H9 (cell line): ENCODE results near the gene TLN1. TPM values are rescaled to one million over a fixed set of nuclear protein-coding genes. Genes with fewer than 3 reads are reported as not detected.

Source experiments
- DNase-seq: peaks from one replicate; pipeline ENCODE4 v3.0.0-alpha.2; 2017
- H2AFZ ChIP-seq: one replicate; pipeline ENCODE4 v1.6.1; 2013; ENCODE audit warnings: mild to moderate bottlenecking, low read length, control low read depth, moderate library complexity
- H2AK5ac ChIP-seq: 2 replicates; pipeline ENCODE4 v1.6.1; 2013; ENCODE audit warnings: low read length, control low read depth, mixed read lengths; ENCODE audit not compliant: insufficient read length
- H2BK120ac ChIP-seq: one replicate; pipeline ENCODE4 v1.6.1; 2013; ENCODE audit warnings: low read depth, mild to moderate bottlenecking, low read length, control low read depth, inconsistent platforms; ENCODE audit not compliant: poor library complexity, severe bottlenecking
- H2BK12ac ChIP-seq: 2 replicates; pipeline ENCODE4 v1.6.1; 2013; ENCODE audit warnings: low read length, control low read depth, mixed read lengths, low read depth; ENCODE audit not compliant: insufficient read length
- H2BK15ac ChIP-seq: 2 replicates; pipeline ENCODE4 v1.6.1; 2013; ENCODE audit warnings: low read depth, low read length, control low read depth
- H2BK20ac ChIP-seq: one replicate; pipeline ENCODE4 v1.6.1; 2013; ENCODE audit warnings: low read depth, mild to moderate bottlenecking, low read length, control low read depth, inconsistent platforms; ENCODE audit not compliant: poor library complexity, severe bottlenecking
- H2BK5ac ChIP-seq: 2 replicates; pipeline ENCODE4 v1.6.1; 2013; ENCODE audit warnings: low read length, control low read depth, mixed read lengths; ENCODE audit not compliant: insufficient read length
- H3K14ac ChIP-seq: 2 replicates; pipeline ENCODE4 v1.6.1; 2013; ENCODE audit warnings: low read length, control low read depth; ENCODE audit not compliant: insufficient read depth
- H3K18ac ChIP-seq: 2 replicates; pipeline ENCODE4 v1.6.1; 2013; ENCODE audit warnings: low read depth, mild to moderate bottlenecking, mixed read lengths, low read length, control low read depth; ENCODE audit not compliant: insufficient read length
- H3K23ac ChIP-seq: 2 replicates; pipeline ENCODE4 v1.6.1; 2013; ENCODE audit warnings: low read length, control low read depth, mixed read lengths, low read depth; ENCODE audit not compliant: insufficient read length
- H3K23me2 ChIP-seq: 2 replicates; pipeline ENCODE4 v1.6.1; 2013; ENCODE audit warnings: low read depth, mild to moderate bottlenecking, mixed read lengths, low read length, control low read depth; ENCODE audit not compliant: insufficient read length, poor library complexity, severe bottlenecking
- H3K27ac ChIP-seq: 2 replicates; pipeline ENCODE4 v1.5.1; 2013; ENCODE audit warnings: low read length, control low read depth, mixed read lengths, low read depth; ENCODE audit not compliant: insufficient read length
- H3K27me3 ChIP-seq: 2 replicates; pipeline ENCODE4 v1.6.1; 2013; ENCODE audit warnings: low read length, control low read depth, inconsistent platforms; ENCODE audit not compliant: insufficient read depth
- H3K4ac ChIP-seq: 2 replicates; pipeline ENCODE4 v1.6.1; 2013; ENCODE audit warnings: low read depth, mild to moderate bottlenecking, control low read depth, inconsistent platforms, low read length, moderate library complexity
- H3K4me1 ChIP-seq: 2 replicates; pipeline ENCODE4 v1.6.1; 2013; ENCODE audit warnings: low read length, control low read depth, inconsistent platforms; ENCODE audit not compliant: insufficient read depth
- H3K4me2 ChIP-seq: 2 replicates; pipeline ENCODE4 v1.6.1; 2013; ENCODE audit warnings: low read length, control low read depth, mixed read lengths; ENCODE audit not compliant: insufficient read length, insufficient read depth
- H3K56ac ChIP-seq: 2 replicates; pipeline ENCODE4 v1.6.1; 2013; ENCODE audit warnings: low read depth, mild to moderate bottlenecking, mixed read lengths, low read length, control low read depth; ENCODE audit not compliant: insufficient read length
- H3K79me1 ChIP-seq: 2 replicates; pipeline ENCODE4 v1.6.1; 2013; ENCODE audit warnings: low read depth, mild to moderate bottlenecking, moderate library complexity, low read length, control low read depth, inconsistent platforms; ENCODE audit not compliant: insufficient read depth, poor library complexity, severe bottlenecking
- H3K79me2 ChIP-seq: 2 replicates; pipeline ENCODE4 v1.6.1; 2013; ENCODE audit warnings: low read length, control low read depth, inconsistent platforms; ENCODE audit not compliant: insufficient read depth
- H3K9ac ChIP-seq: 2 replicates; pipeline ENCODE4 v1.6.1; 2013; ENCODE audit warnings: low read length, control low read depth, mixed read lengths; ENCODE audit not compliant: insufficient read length; ENCODE audit errors: extremely low read depth
- H3K9me3 ChIP-seq: one replicate; pipeline ENCODE4 v1.6.1; 2013; ENCODE audit warnings: low read depth, low read length, inconsistent platforms; ENCODE audit not compliant: control insufficient read depth
- H3T11ph ChIP-seq: one replicate; pipeline ENCODE4 v1.6.1; 2013; ENCODE audit warnings: mild to moderate bottlenecking, low read length, control low read depth, inconsistent platforms
- H4K20me1 ChIP-seq: one replicate; pipeline ENCODE4 v1.6.1; 2013; ENCODE audit not compliant: control insufficient read depth, insufficient read length, insufficient read depth
- H4K5ac ChIP-seq: 2 replicates; pipeline ENCODE4 v1.6.1; 2013; ENCODE audit warnings: low read depth, mild to moderate bottlenecking, mixed read lengths, low read length, control low read depth; ENCODE audit not compliant: insufficient read length
- H4K8ac ChIP-seq: replicated peaks from 2 replicates; pipeline ENCODE4 v1.6.1; 2013; ENCODE audit warnings: low read length, control low read depth, mixed read lengths, low read depth; ENCODE audit not compliant: insufficient read length
- H4K91ac ChIP-seq: 2 replicates; pipeline ENCODE4 v1.6.1; 2013; ENCODE audit warnings: low read depth, mild to moderate bottlenecking, moderate library complexity, mixed read lengths, low read length, control low read depth; ENCODE audit not compliant: insufficient read length
- H3K27ac Mint-ChIP-seq, 3 experiments: 2 replicates in 2 of 3; 3 replicates in 1 of 3; pipeline ENCODE4 v1.8.0; 2020 to 2021; ENCODE audit warnings: mixed read lengths in 3 of 3, mild to moderate bottlenecking in 1 of 3, moderate library complexity in 1 of 3
- H3K27me3 Mint-ChIP-seq: 2 replicates; pipeline ENCODE4 v1.8.0; 2021; ENCODE audit warnings: low read depth, mild to moderate bottlenecking, moderate library complexity, mixed read lengths
- H3K36me3 Mint-ChIP-seq, 3 experiments: 2 replicates in 2 of 3; 3 replicates in 1 of 3; pipeline ENCODE4 v1.8.0; 2020 to 2021; ENCODE audit warnings: low read depth in 3 of 3, mixed read lengths in 3 of 3; ENCODE audit not compliant: insufficient read depth in 1 of 3
- H3K4me1 Mint-ChIP-seq, 2 experiments: 2 replicates each; pipeline ENCODE4 v1.8.0; 2020; ENCODE audit warnings: mixed read lengths in 2 of 2
- H3K4me3 Mint-ChIP-seq, 2 experiments: 2 replicates in 1 of 2; 3 replicates in 1 of 2; pipeline ENCODE4 v1.8.0; 2020 to 2021; ENCODE audit warnings: mild to moderate bottlenecking in 2 of 2, mixed read lengths in 2 of 2, moderate library complexity in 1 of 2
- H3K9me3 Mint-ChIP-seq, 2 experiments: 2 replicates in 1 of 2; 3 replicates in 1 of 2; pipeline ENCODE4 v1.8.0; 2020; ENCODE audit warnings: mild to moderate bottlenecking in 2 of 2, mixed read lengths in 2 of 2, moderate library complexity in 1 of 2
- CTCF ChIP-seq: fragments of 200-600 bp; sonication (generic); conservative IDR thresholded peaks from 3 replicates; pipeline ENCODE4 v1.8.0; 2021; ENCODE audit warnings: antibody characterized with exemption, mild to moderate bottlenecking
- WGBS: extraction: QIAGEN DNeasy Blood & Tissue Kit; methylation state at CpG from one replicate; pipeline ENCODE4 v1.1.7; 2013; ENCODE audit warnings: missing lambda C conversion rate, low lambda C conversion rate, mixed read lengths; ENCODE audit not compliant: insufficient read length; ENCODE audit errors: extremely low coverage; 5-methylcytosine and 5-hydroxymethylcytosine counted together
- total RNA-seq: library from RNA; stranded (reverse); gene quantifications from 2 replicates; pipeline ENCODE4 v1.2.1, GENCODE V29; 2021

Gene TLN1
- total RNA-seq, 1 experiment from 2014 or later: 102 TPM

GRCh38 chr9:35741740-35742139 is 9.7 kb upstream of the TLN1 start:
- Histone ChIP-seq H3K23me2 (peaks cover under 1% of the 10 kb centered on the region), H2BK5ac (no peak overlapping the region), H2AFZ (no peak overlapping the region), H3K4me1 (no peaks in the 10 kb centered on the region), H3K27ac (no peak overlapping the region), H3K18ac (no peak overlapping the region), H3K4me2 (no peak overlapping the region), H3K56ac (no peak overlapping the region), H2AK5ac (no peak overlapping the region), H4K20me1 (no peaks in the 10 kb centered on the region), H3K79me1 (peaks cover 3% of the 10 kb centered on the region), H3K9me3 (no peaks in the 10 kb centered on the region), H3K9ac (no peak overlapping the region), H3T11ph (no peak overlapping the region), H2BK15ac (no peak overlapping the region), H4K8ac (no peak overlapping the region), H3K4ac (no peak overlapping the region), H2BK12ac (no peak overlapping the region), H4K91ac (no peak overlapping the region), H3K27me3 (no peaks in the 10 kb centered on the region), H4K5ac (no peak overlapping the region), H3K14ac (no peak overlapping the region), H3K79me2 (peaks cover 3% of the 10 kb centered on the region; the same call in 1 of the 2 replicates), H3K23ac (no peak overlapping the region), H2BK20ac (no peak overlapping the region), H2BK120ac (no peak overlapping the region)
- Mint-ChIP-seq H3K27me3 (no peaks in the 10 kb centered on the region; the same call in 1 of the 2 replicates), H3K9me3 (no peaks in the 10 kb centered on the region), H3K4me1 (peaks cover 10% of the 10 kb centered on the region in 2 experiments), H3K4me3 (no peak overlapping the region), H3K36me3 (peaks cover 46 to 96% (median 90%) of the 10 kb centered on the region in 3 experiments), H3K27ac (no peak overlapping the region)
- TF ChIP-seq CTCF: no peak
- DNase-seq: no peak
- WGBS: no CpG with 5 or more reads among the region's 7 CpGs
